Caco-2 (cell line): ENCODE results near the gene GOLGA2. TPM values are rescaled to one million over a fixed set of nuclear protein-coding genes. Genes with fewer than 3 reads are reported as not detected.

Experiments
- BruUV-seq: library from RNA; stranded (reverse); fragments of 400-500 nt; replicated peaks from 2 replicates; lab custom pipeline; 2021; lab: Mats Ljungman, UMichigan
- CTCF ChIA-PET: fragments of 300-600 bp; sonication (Branson Sonifier 250); formaldehyde crosslinking; loops from one replicate; lab custom pipeline; 2022; ENCODE audit warnings: antibody characterized with exemption; lab: Charles Lee
- POLR2A ChIA-PET: fragments of 300-600 bp; sonication (Branson Sonifier 250); formaldehyde crosslinking; loops from one replicate; lab custom pipeline; 2022; ENCODE audit warnings: antibody characterized with exemption; lab: Charles Lee
- DNase-seq, 2 experiments: peaks; one replicate each; pipeline versions ENCODE4 v3.0.0 to v3.0.0-alpha.2; 2020 to 2022
- H3K27me3 ChIP-seq: replicated peaks from 2 replicates; pipeline ENCODE4 v1.6.0; 2011; ENCODE audit warnings: low read length; ENCODE audit not compliant: control insufficient read depth, insufficient read depth
- H3K36me3 ChIP-seq: 2 replicates; pipeline ENCODE4 v1.5.1; 2011; ENCODE audit warnings: low read length; ENCODE audit not compliant: control insufficient read depth, insufficient read depth
- H3K4me1 ChIP-seq: fragments of 250-450 bp; sonication (Bioruptor Pico); 2 replicates; pipeline ENCODE4 v1.5.1; 2020; ENCODE audit warnings: mild to moderate bottlenecking
- H3K4me3 ChIP-seq: 2 replicates; pipeline ENCODE4 v1.5.1; 2011; ENCODE audit warnings: low read depth, mild to moderate bottlenecking, control low read depth, low read length
- H3K9me3 ChIP-seq: fragments of 250-450 bp; sonication (Bioruptor Pico); 2 replicates; pipeline ENCODE4 v1.5.1; 2020; ENCODE audit warnings: mild to moderate bottlenecking, moderate library complexity
- H3K27ac Mint-ChIP-seq: one replicate; pipeline ENCODE4 v1.8.0; 2022; ENCODE audit warnings: mixed read lengths; ENCODE audit not compliant: unreplicated experiment
- H3K27me3 Mint-ChIP-seq: one replicate; pipeline ENCODE4 v1.8.0; 2022; ENCODE audit warnings: mixed read lengths; ENCODE audit not compliant: insufficient read depth, unreplicated experiment
- H3K36me3 Mint-ChIP-seq: one replicate; pipeline ENCODE4 v1.8.0; 2022; ENCODE audit warnings: mild to moderate bottlenecking, mixed read lengths; ENCODE audit not compliant: insufficient read depth, unreplicated experiment
- H3K4me1 Mint-ChIP-seq: one replicate; pipeline ENCODE4 v1.8.0; 2022; ENCODE audit warnings: low read depth, mixed read lengths; ENCODE audit not compliant: unreplicated experiment
- H3K4me3 Mint-ChIP-seq: one replicate; pipeline ENCODE4 v1.8.0; 2022; ENCODE audit warnings: mild to moderate bottlenecking, moderate library complexity, mixed read lengths; ENCODE audit not compliant: unreplicated experiment
- H3K9me3 Mint-ChIP-seq: one replicate; pipeline ENCODE4 v1.8.0; 2022; ENCODE audit warnings: mixed read lengths; ENCODE audit not compliant: unreplicated experiment
- CTCF ChIP-seq, 2 experiments: fragments of 200-600 bp in 1 of 2; IDR thresholded peaks; 1 replicate in 1 of 2; 2 replicates in 1 of 2; pipeline versions ENCODE4 v1.5.1 to v1.8.0; 2011 to 2022; ENCODE audit warnings: antibody characterized with exemption in 1 of 2, control low read depth in 1 of 2, inconsistent platforms in 1 of 2, low read depth in 1 of 2, low read length in 1 of 2, mild to moderate bottlenecking in 1 of 2, moderate library complexity in 1 of 2; ENCODE audit not compliant: insufficient read depth in 1 of 2, severe bottlenecking in 1 of 2, unreplicated experiment in 1 of 2
- intact Hi-C: fragments of 100-400 bp; cut with micrococcal nuclease; formaldehyde crosslinking; loops from one replicate; pipeline ENCODE4 v1.10.0; 2022; ENCODE audit not compliant: unreplicated experiment
- total RNA-seq: library from RNA; stranded (reverse); gene quantifications from 2 replicates; pipeline ENCODE4 v1.2.3, GENCODE V29; 2022

GOLGA2 gene
- total RNA-seq, 1 experiment from 2014 or later: 97.7 TPM

DNA sequence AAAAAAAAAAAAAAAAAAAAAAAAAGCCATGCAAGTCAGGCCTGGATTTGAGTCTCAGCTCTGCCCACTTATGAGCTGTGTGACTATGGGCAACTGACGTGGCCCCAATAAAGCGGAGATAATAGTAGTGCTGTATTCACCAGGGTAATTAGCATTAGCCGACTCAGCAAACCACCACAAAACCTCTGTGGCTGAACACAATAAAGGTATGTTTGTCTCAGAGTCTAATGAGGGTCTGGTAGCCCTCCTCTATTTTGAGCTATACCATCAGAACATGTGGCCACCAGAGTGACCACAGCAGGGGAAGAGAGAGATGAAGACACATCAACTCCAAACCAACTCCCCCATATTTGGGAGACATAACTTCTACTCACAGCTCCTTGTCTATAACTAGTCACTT lies 16.2 kb upstream of the GOLGA2 start:
- H3K4me3 ChIP-seq: no peak overlapping the region
- no peak for DNase-seq
- POLR2A ChIA-PET: no interaction called here
- H3K9me3 Mint-ChIP-seq: no peaks in the 10 kb centered on the region
- CTCF ChIA-PET: interaction anchor here (1.1 to 1.3 kb wide), 2 partner anchors 16 to 42 kb away, joined by 3 to 5 read pairs; partner anchors contain the start of genes GOLGA2 and SWI5
- H3K27me3 Mint-ChIP-seq: no peaks in the 10 kb centered on the region
- no peaks in the 10 kb centered on the region for H3K36me3 ChIP-seq
- no peak overlapping the region for H3K27ac Mint-ChIP-seq
- intact Hi-C loops: no loop called here
- peaks cover 17% of the 10 kb centered on the region for H3K4me1 ChIP-seq
- H3K9me3 ChIP-seq: no peaks in the 10 kb centered on the region
- no TSS peak for BruUV-seq
- no peak for TF ChIP-seq CTCF (IDR thresholded peaks at IDR 0.05; ENCODE audit: insufficient read depth in 1 of 2, low read depth in 1 of 2, low read length in 1 of 2, severe bottlenecking in 1 of 2, unreplicated experiment in 1 of 2)
- H3K27me3 ChIP-seq: no peaks in the 10 kb centered on the region
- H3K4me1 Mint-ChIP-seq: peaks cover 6% of the 10 kb centered on the region
- peaks cover 6% of the 10 kb centered on the region for H3K36me3 Mint-ChIP-seq
- no peak overlapping the region for H3K4me3 Mint-ChIP-seq

DNA sequence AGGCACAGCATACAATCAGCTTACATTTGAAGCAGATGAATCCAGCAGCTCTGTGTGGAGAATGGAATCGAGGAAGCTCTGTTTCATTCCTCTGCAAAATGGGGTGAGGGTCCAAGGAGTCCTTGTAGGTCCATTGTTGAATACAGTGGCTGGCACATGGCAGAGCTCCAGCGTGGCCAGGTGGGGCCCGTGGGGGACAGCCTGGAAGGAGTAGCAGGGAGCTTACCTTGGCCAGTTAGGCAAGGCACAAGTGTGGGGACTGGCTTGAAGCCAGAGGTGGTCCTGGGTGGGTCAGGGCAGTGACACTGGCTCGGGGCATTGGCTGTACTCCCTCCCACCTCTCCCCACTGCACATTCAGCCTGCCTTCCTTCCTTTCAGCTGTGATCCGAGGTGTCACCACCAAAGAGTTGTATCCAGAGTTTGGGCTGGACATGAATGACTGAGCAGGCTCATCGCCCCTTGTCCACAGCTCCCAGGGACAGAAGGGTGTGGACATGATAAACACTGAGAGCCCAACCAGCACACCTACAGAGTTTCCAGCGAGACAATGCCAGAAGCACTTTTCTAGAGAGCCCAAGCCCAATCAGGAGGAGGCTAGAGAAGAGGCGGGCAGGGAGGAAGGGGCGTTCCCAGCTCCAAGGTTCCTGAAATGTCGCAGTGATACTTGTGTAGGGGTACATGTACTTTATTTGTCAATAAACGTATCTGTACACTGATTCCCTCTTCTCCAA lies 12.6 kb upstream of the GOLGA2 start:
- Mint-ChIP-seq H3K4me3 (no peak overlapping the region), H3K9me3 (no peaks in the 10 kb centered on the region), H3K36me3 (peaks cover 13% of the 10 kb centered on the region), H3K27me3 (no peaks in the 10 kb centered on the region), H3K4me1 (no peaks in the 10 kb centered on the region), H3K27ac (no peak overlapping the region)
- no peak for TF ChIP-seq CTCF (IDR thresholded peaks at IDR 0.05; ENCODE audit: insufficient read depth in 1 of 2, low read depth in 1 of 2, low read length in 1 of 2, severe bottlenecking in 1 of 2, unreplicated experiment in 1 of 2)
- Histone ChIP-seq H3K36me3 (no peaks in the 10 kb centered on the region), H3K4me1 (no peaks in the 10 kb centered on the region), H3K4me3 (no peak overlapping the region), H3K27me3 (no peaks in the 10 kb centered on the region), H3K9me3 (no peaks in the 10 kb centered on the region)
- POLR2A ChIA-PET: no interaction called here
- intact Hi-C loops: no loop called here
- no TSS peak for BruUV-seq
- no peak for DNase-seq
- CTCF ChIA-PET: interaction anchor here (0.6 to 0.9 kb wide), 2 partner anchors 38 to 83 kb away, joined by 3 to 4 read pairs; partner anchors contain the start of gene URM1

DNA sequence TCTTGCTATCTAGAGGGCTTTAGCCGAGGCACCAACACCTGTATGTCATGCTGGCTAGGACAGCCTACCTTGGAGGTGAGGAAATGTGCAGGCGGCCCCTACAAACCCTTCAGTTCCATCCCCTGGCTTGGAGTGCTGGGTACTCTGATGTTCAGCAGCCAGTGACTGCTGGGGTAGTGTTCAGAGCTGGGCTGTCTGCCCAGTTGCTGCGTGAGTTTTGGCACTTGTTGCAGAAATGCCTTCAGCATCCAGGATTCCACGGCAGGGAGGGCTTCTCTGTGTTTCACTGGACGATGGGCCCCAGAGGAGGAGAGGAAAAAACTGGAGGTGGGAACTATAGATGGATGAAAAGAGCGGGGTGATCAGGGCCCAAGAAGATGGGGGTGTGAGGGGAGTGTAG lies 10.6 kb upstream of the GOLGA2 start:
- Mint-ChIP-seq H3K4me1 (no peaks in the 10 kb centered on the region), H3K4me3 (no peak overlapping the region), H3K27me3 (no peaks in the 10 kb centered on the region), H3K27ac (no peak overlapping the region), H3K36me3 (peaks cover 14% of the 10 kb centered on the region), H3K9me3 (no peaks in the 10 kb centered on the region)
- intact Hi-C loops: no loop called here
- no peak for DNase-seq
- Histone ChIP-seq H3K9me3 (no peaks in the 10 kb centered on the region), H3K4me3 (no peak overlapping the region), H3K36me3 (no peaks in the 10 kb centered on the region), H3K4me1 (no peaks in the 10 kb centered on the region), H3K27me3 (no peaks in the 10 kb centered on the region)
- TF ChIP-seq CTCF (IDR thresholded peaks at IDR 0.05; ENCODE audit: insufficient read depth in 1 of 2, low read depth in 1 of 2, low read length in 1 of 2, severe bottlenecking in 1 of 2, unreplicated experiment in 1 of 2): no peak
- no TSS peak for BruUV-seq
- CTCF ChIA-PET: interaction anchor here (0.5 kb wide), 1 partner anchor 36 kb away, joined by 3 read pairs; no protein-coding TSS in a partner anchor
- POLR2A ChIA-PET: interaction anchor here (2.0 kb wide), 1 partner anchor 10 kb away, joined by 7 read pairs; the partner anchor contains the start of genes GOLGA2 and SWI5
